Measurements from ENCODE around the gene RSKR.

The RSKR gene

GRCh38 chr17:28646039-28646754 lies 32.2 kb upstream of the RSKR start:
- H4K20me1 ChIP-seq (ENCODE audit: insufficient read depth, low read length) = no peaks in the 10 kb centered on the region
- H3K79me2 ChIP-seq (ENCODE audit: insufficient read depth, low read length) = peaks cover 13% of the 10 kb centered on the region
- TF ChIP-seq, protein P1, sequence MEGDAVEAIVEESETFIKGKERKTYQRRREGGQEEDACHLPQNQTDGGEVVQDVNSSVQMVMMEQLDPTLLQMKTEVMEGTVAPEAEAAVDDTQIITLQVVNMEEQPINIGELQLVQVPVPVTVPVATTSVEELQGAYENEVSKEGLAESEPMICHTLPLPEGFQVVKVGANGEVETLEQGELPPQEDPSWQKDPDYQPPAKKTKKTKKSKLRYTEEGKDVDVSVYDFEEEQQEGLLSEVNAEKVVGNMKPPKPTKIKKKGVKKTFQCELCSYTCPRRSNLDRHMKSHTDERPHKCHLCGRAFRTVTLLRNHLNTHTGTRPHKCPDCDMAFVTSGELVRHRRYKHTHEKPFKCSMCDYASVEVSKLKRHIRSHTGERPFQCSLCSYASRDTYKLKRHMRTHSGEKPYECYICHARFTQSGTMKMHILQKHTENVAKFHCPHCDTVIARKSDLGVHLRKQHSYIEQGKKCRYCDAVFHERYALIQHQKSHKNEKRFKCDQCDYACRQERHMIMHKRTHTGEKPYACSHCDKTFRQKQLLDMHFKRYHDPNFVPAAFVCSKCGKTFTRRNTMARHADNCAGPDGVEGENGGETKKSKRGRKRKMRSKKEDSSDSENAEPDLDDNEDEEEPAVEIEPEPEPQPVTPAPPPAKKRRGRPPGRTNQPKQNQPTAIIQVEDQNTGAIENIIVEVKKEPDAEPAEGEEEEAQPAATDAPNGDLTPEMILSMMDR (IDR thresholded peaks at IDR 0.05; ENCODE audit: low read length) = no peak
- TF ChIP-seq EZH2 (IDR thresholded peaks at IDR 0.05; ENCODE audit: borderline replicate concordance, low read length) = no peak
- H3K36me3 ChIP-seq (ENCODE audit: insufficient read depth, low read length) = peaks cover 37% of the 10 kb centered on the region
- H3F3A ChIP-seq (ENCODE audit: insufficient read depth, low read length) = no peaks in the 10 kb centered on the region
- no peaks in the 10 kb centered on the region for H3K9me2 ChIP-seq (ENCODE audit: low read depth, low read length)
- peak overlapping the region; percentile 80 for H3K27ac ChIP-seq (ENCODE audit: low read depth, low read length, poor library complexity, severe bottlenecking)
- H3K4me1 ChIP-seq (ENCODE audit: insufficient read depth, low read length, severe bottlenecking) = peaks cover 27% of the 10 kb centered on the region
- no peaks in the 10 kb centered on the region for H3K27me3 ChIP-seq (ENCODE audit: insufficient read depth, low read length)
- peak overlapping the region; percentile 91 for H3K4me3 ChIP-seq (ENCODE audit: low read depth, low read length, poor library complexity, severe bottlenecking)
- H3K9me3 ChIP-seq (ENCODE audit: low read length) = no peaks in the 10 kb centered on the region
- H3K4me2 ChIP-seq (ENCODE audit: low read length) = peak overlapping the region; percentile 64
- no peak overlapping the region for H2AFZ ChIP-seq (ENCODE audit: low read length)
- H3K9ac ChIP-seq (ENCODE audit: low read length) = peak overlapping the region; percentile 66

- no peaks in the 10 kb centered on the region for H3K9me3 ChIP-seq (ENCODE audit: low read length)
- no peak overlapping the region for H2AFZ ChIP-seq (ENCODE audit: low read length)
- H3F3A ChIP-seq (ENCODE audit: insufficient read depth, low read length) = no peaks in the 10 kb centered on the region
- H3K4me2 ChIP-seq (ENCODE audit: low read length) = peak overlapping the region; percentile 64
- peak overlapping the region; percentile 66 for H3K9ac ChIP-seq (ENCODE audit: low read length)
- no peaks in the 10 kb centered on the region for H4K20me1 ChIP-seq (ENCODE audit: insufficient read depth, low read length)
- H3K9me2 ChIP-seq (ENCODE audit: low read depth, low read length) = no peaks in the 10 kb centered on the region
- H3K4me1 ChIP-seq (ENCODE audit: insufficient read depth, low read length, severe bottlenecking) = peaks cover 27% of the 10 kb centered on the region
- H3K36me3 ChIP-seq (ENCODE audit: insufficient read depth, low read length) = peaks cover 38% of the 10 kb centered on the region
- peak overlapping the region; percentile 80 for H3K27ac ChIP-seq (ENCODE audit: low read depth, low read length, poor library complexity, severe bottlenecking)
- H3K79me2 ChIP-seq (ENCODE audit: insufficient read depth, low read length) = peaks cover 13% of the 10 kb centered on the region
- H3K27me3 ChIP-seq (ENCODE audit: insufficient read depth, low read length) = no peaks in the 10 kb centered on the region
- H3K4me3 ChIP-seq (ENCODE audit: low read depth, low read length, poor library complexity, severe bottlenecking) = peak overlapping the region; percentile 91
- TF ChIP-seq, protein P1 (IDR thresholded peaks at IDR 0.05; ENCODE audit: low read length) = no peak
- TF ChIP-seq EZH2 (IDR thresholded peaks at IDR 0.05; ENCODE audit: borderline replicate concordance, low read length) = no peak
Observed at GRCh38 chr17:28645576-28645939, 31.6 kb upstream of the RSKR start.

- Histone ChIP-seq H3K4me3 (ENCODE audit: low read depth, low read length, poor library complexity, severe bottlenecking) (peak within 1 kb of the TSS; percentile 91), H3K27me3 (ENCODE audit: insufficient read depth, low read length) (no peaks in the 10 kb centered on the region), H3K79me2 (ENCODE audit: insufficient read depth, low read length) (peaks cover 13% of the 10 kb centered on the region), H3K4me2 (ENCODE audit: low read length) (peak within 1 kb of the TSS; percentile 91), H3K27ac (ENCODE audit: low read depth, low read length, poor library complexity, severe bottlenecking) (peak within 1 kb of the TSS; percentile 80), H3K4me1 (ENCODE audit: insufficient read depth, low read length, severe bottlenecking) (peaks cover 27% of the 10 kb centered on the region), H3K36me3 (ENCODE audit: insufficient read depth, low read length) (peaks cover 42% of the 10 kb centered on the region), H3K9me3 (ENCODE audit: low read length) (no peaks in the 10 kb centered on the region), H3K9ac (ENCODE audit: low read length) (peak within 1 kb of the TSS; percentile 96), H3K9me2 (ENCODE audit: low read depth, low read length) (no peaks in the 10 kb centered on the region), H2AFZ (ENCODE audit: low read length) (no peak within 1 kb of the TSS), H4K20me1 (ENCODE audit: insufficient read depth, low read length) (no peaks in the 10 kb centered on the region), H3F3A (ENCODE audit: insufficient read depth, low read length) (no peaks in the 10 kb centered on the region)
- TF ChIP-seq, protein P1 (IDR thresholded peaks at IDR 0.05; ENCODE audit: low read length) = no peak
- no peak for TF ChIP-seq EZH2 (IDR thresholded peaks at IDR 0.05; ENCODE audit: borderline replicate concordance, low read length)
Observed at GRCh38 chr17:28644787-28645575, 31.0 kb upstream of the RSKR start, which contains the start of gene BLTP2. BLTP2 (minus strand) TSS chr17:28645158; CDS start chr17:28645056, 102 bp downstream.
